Breast epithelium (tissue), 3 donors: ENCODE results near the gene TGFB2.

Source experiments
- POLR2AphosphoS5 ChIP-seq, 3 donors: sonication (generic); formaldehyde crosslinking; IDR thresholded peaks; one replicate each; pipeline ENCODE4 v1.6.1; 2017; ENCODE audit warnings: antibody characterized with exemption in 3 of 3
- TF ChIP-seq, protein P1 (sequence below), 3 donors: fragments of 450-650 bp; IDR thresholded peaks; one replicate each; pipeline ENCODE4 v1.5.1; 2016 to 2017; ENCODE audit warnings: antibody characterized with exemption in 3 of 3, mild to moderate bottlenecking in 3 of 3, moderate library complexity in 3 of 3

GRCh38 chr1:218303176-218303879 is 41.8 kb upstream of the TGFB2 start:
- TF ChIP-seq, protein P1, sequence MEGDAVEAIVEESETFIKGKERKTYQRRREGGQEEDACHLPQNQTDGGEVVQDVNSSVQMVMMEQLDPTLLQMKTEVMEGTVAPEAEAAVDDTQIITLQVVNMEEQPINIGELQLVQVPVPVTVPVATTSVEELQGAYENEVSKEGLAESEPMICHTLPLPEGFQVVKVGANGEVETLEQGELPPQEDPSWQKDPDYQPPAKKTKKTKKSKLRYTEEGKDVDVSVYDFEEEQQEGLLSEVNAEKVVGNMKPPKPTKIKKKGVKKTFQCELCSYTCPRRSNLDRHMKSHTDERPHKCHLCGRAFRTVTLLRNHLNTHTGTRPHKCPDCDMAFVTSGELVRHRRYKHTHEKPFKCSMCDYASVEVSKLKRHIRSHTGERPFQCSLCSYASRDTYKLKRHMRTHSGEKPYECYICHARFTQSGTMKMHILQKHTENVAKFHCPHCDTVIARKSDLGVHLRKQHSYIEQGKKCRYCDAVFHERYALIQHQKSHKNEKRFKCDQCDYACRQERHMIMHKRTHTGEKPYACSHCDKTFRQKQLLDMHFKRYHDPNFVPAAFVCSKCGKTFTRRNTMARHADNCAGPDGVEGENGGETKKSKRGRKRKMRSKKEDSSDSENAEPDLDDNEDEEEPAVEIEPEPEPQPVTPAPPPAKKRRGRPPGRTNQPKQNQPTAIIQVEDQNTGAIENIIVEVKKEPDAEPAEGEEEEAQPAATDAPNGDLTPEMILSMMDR (IDR thresholded peaks at IDR 0.05), result no peak
- TF ChIP-seq POLR2AphosphoS5 (IDR thresholded peaks at IDR 0.05), result no peak
